CD14-positive monocyte (primary cell): ENCODE results near the gene FCRLA. TPM values are rescaled to one million over a fixed set of nuclear protein-coding genes. Genes with fewer than 3 reads are reported as not detected.

Source experiments
- DNase-seq, 3 donors: peaks; one replicate each; pipeline ENCODE4 v3.0.0-alpha.2; 2011 to 2022
- H2AFZ ChIP-seq: 2 replicates; pipeline ENCODE4 v1.6.0; 2012; ENCODE audit warnings: mild to moderate bottlenecking, low read depth, low read length, inconsistent platforms; ENCODE audit not compliant: insufficient read depth, poor library complexity, severe bottlenecking
- H3K27ac ChIP-seq, 2 donors: 1 replicate in 1 of 2; 2 replicates in 1 of 2; pipeline ENCODE4 v1.5.1; 2012 to 2013; ENCODE audit warnings: low read length in 2 of 2, control low read depth in 1 of 2, inconsistent platforms in 1 of 2, low read depth in 1 of 2, mild to moderate bottlenecking in 1 of 2
- H3K27me3 ChIP-seq, 2 donors: one replicate each; pipeline versions ENCODE4 v1.6.0 to v1.6.1; 2011 to 2013; ENCODE audit warnings: low read length in 2 of 2; ENCODE audit not compliant: control insufficient read depth in 2 of 2, insufficient read depth in 2 of 2
- H3K36me3 ChIP-seq, 2 donors: replicated peaks in 1 of 2; 1 replicate in 1 of 2; 2 replicates in 1 of 2; pipeline versions ENCODE4 v1.5.1 to v1.6.1; 2012 to 2013; ENCODE audit warnings: low read length in 2 of 2, control low read depth in 1 of 2, inconsistent platforms in 1 of 2, mild to moderate bottlenecking in 1 of 2; ENCODE audit not compliant: insufficient read depth in 2 of 2, control insufficient read depth in 1 of 2
- H3K4me1 ChIP-seq, 2 donors: 1 replicate in 1 of 2; 2 replicates in 1 of 2; pipeline versions ENCODE4 v1.5.1 to v1.6.1; 2012 to 2013; ENCODE audit warnings: low read length in 2 of 2, control low read depth in 1 of 2, inconsistent platforms in 1 of 2, mild to moderate bottlenecking in 1 of 2, moderate library complexity in 1 of 2; ENCODE audit not compliant: insufficient read depth in 2 of 2, control insufficient read depth in 1 of 2
- H3K4me2 ChIP-seq: replicated peaks from 2 replicates; pipeline ENCODE3; 2012; ENCODE audit warnings: low read length, moderate library complexity, mild to moderate bottlenecking; ENCODE audit not compliant: poor library complexity, severe bottlenecking; ENCODE audit errors: extremely low read depth
- H3K4me3 ChIP-seq, 3 experiments: fragments of 200-600 bp in 1 of 3; sonication (generic) in 1 of 3; replicated peaks in 1 of 3; 1 replicate in 2 of 3; 2 replicates in 1 of 3; pipeline ENCODE4 v1.5.1; 2011 to 2013; ENCODE audit warnings: low read length in 3 of 3, mild to moderate bottlenecking in 3 of 3, control low read depth in 2 of 3, low read depth in 2 of 3, inconsistent platforms in 1 of 3, moderate library complexity in 1 of 3
- H3K79me2 ChIP-seq: 2 replicates; pipeline ENCODE4 v1.6.0; 2012; ENCODE audit warnings: mild to moderate bottlenecking, control low read depth, inconsistent platforms, low read length, moderate library complexity; ENCODE audit not compliant: insufficient read depth
- H3K9ac ChIP-seq: 2 replicates; pipeline ENCODE4 v1.6.0; 2017; ENCODE audit warnings: low read length, mild to moderate bottlenecking; ENCODE audit not compliant: insufficient read depth, poor library complexity, severe bottlenecking
- H3K9me3 ChIP-seq, 2 donors: replicated peaks in 1 of 2; 1 replicate in 1 of 2; 2 replicates in 1 of 2; pipeline versions ENCODE4 v1.5.1 to v1.6.1; 2012 to 2013; ENCODE audit warnings: low read length in 2 of 2, control low read depth in 1 of 2; ENCODE audit not compliant: control insufficient read depth in 1 of 2, insufficient read depth in 1 of 2
- H4K20me1 ChIP-seq: 2 replicates; pipeline ENCODE4 v1.6.0; 2012; ENCODE audit warnings: mild to moderate bottlenecking, low read length, control low read depth, moderate library complexity; ENCODE audit not compliant: insufficient read depth
- H3K27ac Mint-ChIP-seq, 7 donors: one replicate each; pipeline ENCODE4 v1.8.0; 2020; ENCODE audit warnings: mild to moderate bottlenecking in 7 of 7, mixed read lengths in 7 of 7, moderate library complexity in 6 of 7, inconsistent platforms in 2 of 7
- H3K27me3 Mint-ChIP-seq, 3 donors: one replicate each; pipeline ENCODE4 v1.8.0; 2021 to 2022; ENCODE audit warnings: low read depth in 3 of 3, mild to moderate bottlenecking in 3 of 3, mixed read lengths in 3 of 3, moderate library complexity in 3 of 3, inconsistent platforms in 1 of 3
- H3K36me3 Mint-ChIP-seq, 2 donors: one replicate each; pipeline ENCODE4 v1.8.0; 2020; ENCODE audit warnings: mixed read lengths in 2 of 2, inconsistent platforms in 1 of 2, mild to moderate bottlenecking in 1 of 2
- H3K4me1 Mint-ChIP-seq: one replicate; pipeline ENCODE4 v1.8.0; 2020; ENCODE audit warnings: mild to moderate bottlenecking, mixed read lengths
- H3K4me3 Mint-ChIP-seq, 2 donors: one replicate each; pipeline ENCODE4 v1.8.0; 2020; ENCODE audit warnings: mild to moderate bottlenecking in 2 of 2, mixed read lengths in 2 of 2, moderate library complexity in 1 of 2
- H3K9me3 Mint-ChIP-seq, 7 donors: one replicate each; pipeline ENCODE4 v1.8.0; 2020 to 2022; ENCODE audit warnings: mixed read lengths in 7 of 7, mild to moderate bottlenecking in 6 of 7, moderate library complexity in 6 of 7, inconsistent platforms in 2 of 7
- CTCF ChIP-seq: fragments of 200-600 bp; IDR thresholded peaks from one replicate; pipeline ENCODE4 v1.8.0; 2022; ENCODE audit warnings: antibody characterized with exemption, mild to moderate bottlenecking
- WGBS: methylation state at CpG from one replicate; pipeline ENCODE4 v1.1.5; 2013; ENCODE audit warnings: missing lambda C conversion rate; ENCODE audit not compliant: insufficient coverage; 5-methylcytosine and 5-hydroxymethylcytosine counted together
- intact Hi-C, 2 donors: fragments of 100-400 bp; cut with micrococcal nuclease; formaldehyde crosslinking; loops; one replicate each; pipeline versions ENCODE4 v1.15.0 to v1.15.1; 2023
- polyA plus RNA-seq, 3 donors: library from polyadenylated mRNA; depleted of rRNA in 1 of 3; unstranded in 2 of 3; stranded (reverse) in 1 of 3; fragments of 300-500 nt in 2 of 3; fragments of >200 nt in 1 of 3; fragmentation: Illumina TruSeq in 2 of 3; gene quantifications; 1 replicate in 2 of 3; 2 replicates in 1 of 3; pipeline ENCODE4 v1.2.3, GENCODE V29; 2012 to 2021

Gene FCRLA
- polyA plus RNA-seq, 3 donors = 0.28 to 0.51 (median 0.39) TPM

- Histone ChIP-seq H3K27me3 (peaks cover 0 to 5% of the 10 kb centered on the region in 2 donors), H3K79me2 (no peaks in the 10 kb centered on the region), H3K4me2 (no peak overlapping the region), H3K27ac (no peak overlapping the region), H3K36me3 (no peaks in the 10 kb centered on the region), H3K9me3 (no peaks in the 10 kb centered on the region), H2AFZ (no peak overlapping the region), H3K9ac (no peak overlapping the region), H4K20me1 (no peaks in the 10 kb centered on the region), H3K4me1 (peaks cover 36 to 43% of the 10 kb centered on the region in 2 donors), H3K4me3 (no peak overlapping the region)
- intact Hi-C loops = loop anchor here in 1 of 2 donors (5.0 kb wide), 1 partner anchor 256 kb away; no protein-coding TSS in a partner anchor
- no peak for DNase-seq
- Mint-ChIP-seq H3K27me3 (peaks cover 14 to 35% (median 22%) of the 10 kb centered on the region in 3 donors), H3K27ac (no peak overlapping the region), H3K4me3 (no peak overlapping the region), H3K4me1 (peaks cover 45% of the 10 kb centered on the region), H3K9me3 (peaks cover 0 to 3% (median 0%) of the 10 kb centered on the region in 7 donors), H3K36me3 (peaks cover 0 to 2% of the 10 kb centered on the region in 2 donors)
- 91% methylated on average over 5 of the region's 9 CpGs for WGBS
- no peak for TF ChIP-seq CTCF
These were observed 36.2 kb downstream of the FCRLA start for GRCh38 chr1:161743231-161743630.

GRCh38 chr1:161747801-161748200, 40.8 kb downstream of the FCRLA start:
- Histone ChIP-seq H2AFZ (no peak overlapping the region), H3K4me2 (no peak overlapping the region), H3K27ac (no peak overlapping the region), H3K9me3 (no peaks in the 10 kb centered on the region), H3K27me3 (peaks cover 0 to 5% of the 10 kb centered on the region in 2 donors), H3K4me1 (peaks cover 20 to 30% of the 10 kb centered on the region in 2 donors), H4K20me1 (peaks cover 7% of the 10 kb centered on the region), H3K4me3 (no peak overlapping the region), H3K9ac (no peak overlapping the region), H3K36me3 (peaks cover 14 to 18% of the 10 kb centered on the region in 2 donors), H3K79me2 (peaks cover 30% of the 10 kb centered on the region)
- TF ChIP-seq CTCF = no peak
- H3K9me3 Mint-ChIP-seq = peaks cover 0 to 1% (median 0%) of the 10 kb centered on the region in 7 donors
- peaks cover 28% of the 10 kb centered on the region for H3K4me1 Mint-ChIP-seq
- DNase-seq = no peak
- no CpG with 5 or more reads among the region's 6 CpGs for WGBS
- H3K27ac Mint-ChIP-seq = no peak overlapping the region
- intact Hi-C loops = no loop called here
- H3K4me3 Mint-ChIP-seq = no peak overlapping the region
- H3K36me3 Mint-ChIP-seq = peaks cover 11 to 16% of the 10 kb centered on the region in 2 donors
- peaks cover 17 to 29% (median 18%) of the 10 kb centered on the region in 3 donors for H3K27me3 Mint-ChIP-seq
